ENCODE measurements around the gene TINAG.

TINAG gene

GRCh38 chr6:54353975-54354374 is 45.7 kb downstream of the TINAG start:
- TF ChIP-seq YY1 (IDR thresholded peaks at IDR 0.05; ENCODE audit: insufficient read depth, insufficient read length), result no peak
- TF ChIP-seq ZNF274 (IDR thresholded peaks at IDR 0.05; ENCODE audit: low read depth, low read length), result no peak
- no peak for TF ChIP-seq SUZ12 (IDR thresholded peaks at IDR 0.05; ENCODE audit: extremely low read depth, insufficient read depth, insufficient read length)
- Histone ChIP-seq H3K36me3 (ENCODE audit: insufficient read depth, insufficient read length, low read length) (no peaks in the 10 kb centered on the region), H3K4me3 (ENCODE audit: insufficient read length, low read depth) (no peak overlapping the region), H3K4me1 (ENCODE audit: insufficient read depth, insufficient read length) (no peaks in the 10 kb centered on the region), H3K9me3 (ENCODE audit: insufficient read depth, low read length) (no peaks in the 10 kb centered on the region), H3K9ac (ENCODE audit: insufficient read length, low read depth) (no peak overlapping the region), H3K27me3 (ENCODE audit: insufficient read depth, insufficient read length) (no peaks in the 10 kb centered on the region)
- no peak for DNase-seq (ENCODE audit: low read depth, low spot score)

- Histone ChIP-seq H3K9ac (ENCODE audit: insufficient read length, low read depth) (no peak overlapping the region), H3K27me3 (ENCODE audit: insufficient read depth, insufficient read length) (no peaks in the 10 kb centered on the region), H3K36me3 (ENCODE audit: insufficient read depth, insufficient read length, low read length) (no peaks in the 10 kb centered on the region), H3K9me3 (ENCODE audit: insufficient read depth, low read length) (no peaks in the 10 kb centered on the region), H3K4me1 (ENCODE audit: insufficient read depth, insufficient read length) (no peaks in the 10 kb centered on the region), H3K4me3 (ENCODE audit: insufficient read length, low read depth) (no peak overlapping the region)
- TF ChIP-seq ZNF274 (IDR thresholded peaks at IDR 0.05; ENCODE audit: low read depth, low read length) (no peak), SUZ12 (IDR thresholded peaks at IDR 0.05; ENCODE audit: extremely low read depth, insufficient read depth, insufficient read length) (no peak), YY1 (IDR thresholded peaks at IDR 0.05; ENCODE audit: insufficient read depth, insufficient read length) (no peak)
- DNase-seq (ENCODE audit: low read depth, low spot score), result no peak
These were observed 46.4 kb downstream of the TINAG start for GRCh38 chr6:54354608-54355007.

- Histone ChIP-seq H3K27me3 (ENCODE audit: insufficient read depth, insufficient read length) (no peaks in the 10 kb centered on the region), H3K36me3 (ENCODE audit: insufficient read depth, insufficient read length, low read length) (no peaks in the 10 kb centered on the region), H3K9me3 (ENCODE audit: insufficient read depth, low read length) (no peaks in the 10 kb centered on the region), H3K4me1 (ENCODE audit: insufficient read depth, insufficient read length) (no peaks in the 10 kb centered on the region), H3K4me3 (ENCODE audit: insufficient read length, low read depth) (no peak overlapping the region), H3K9ac (ENCODE audit: insufficient read length, low read depth) (no peak overlapping the region)
- TF ChIP-seq SUZ12 (IDR thresholded peaks at IDR 0.05; ENCODE audit: extremely low read depth, insufficient read depth, insufficient read length), result no peak
- no peak for DNase-seq (ENCODE audit: low read depth, low spot score)
These were observed 48.9 kb downstream of the TINAG start for GRCh38 chr6:54357141-54357540.

- Histone ChIP-seq H3K9me3 (ENCODE audit: insufficient read depth, low read length) (no peaks in the 10 kb centered on the region), H3K4me1 (ENCODE audit: insufficient read depth, insufficient read length) (no peaks in the 10 kb centered on the region), H3K4me3 (ENCODE audit: insufficient read length, low read depth) (no peak overlapping the region), H3K9ac (ENCODE audit: insufficient read length, low read depth) (no peak overlapping the region), H3K36me3 (ENCODE audit: insufficient read depth, insufficient read length, low read length) (no peaks in the 10 kb centered on the region), H3K27me3 (ENCODE audit: insufficient read depth, insufficient read length) (no peaks in the 10 kb centered on the region)
- no peak for DNase-seq (ENCODE audit: low read depth, low spot score)
- no peak for TF ChIP-seq ZNF274 (IDR thresholded peaks at IDR 0.05; ENCODE audit: low read depth, low read length)
- TF ChIP-seq SUZ12 (IDR thresholded peaks at IDR 0.05; ENCODE audit: extremely low read depth, insufficient read depth, insufficient read length), result no peak
- TF ChIP-seq YY1 (IDR thresholded peaks at IDR 0.05; ENCODE audit: insufficient read depth, insufficient read length), result no peak
These were observed 52.9 kb downstream of the TINAG start for GRCh38 chr6:54361188-54361587.

DNA sequence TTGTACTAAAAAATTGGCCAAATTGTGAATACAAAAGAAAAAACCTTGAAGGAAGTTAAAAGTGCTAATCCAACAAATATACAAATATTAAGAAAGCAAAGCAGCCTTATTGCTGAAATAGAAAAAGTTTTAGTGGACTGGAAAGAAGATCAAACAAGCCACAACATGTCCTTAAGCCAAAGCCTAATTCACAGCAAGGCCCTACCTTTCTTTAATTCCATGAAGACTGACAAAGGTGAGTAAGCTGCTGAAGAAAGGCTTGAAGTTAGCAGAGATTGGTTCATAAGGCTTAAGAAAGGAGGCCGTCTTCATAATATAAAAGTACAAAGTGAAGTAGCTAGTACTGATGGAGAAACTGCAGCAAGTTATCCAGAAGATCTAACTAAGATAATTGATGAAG is 53.5 kb downstream of the TINAG start:
- no peaks in the 10 kb centered on the region for H3K4me1 ChIP-seq (ENCODE audit: insufficient read depth, insufficient read length)
- H3K4me3 ChIP-seq (ENCODE audit: insufficient read length, low read depth), result no peak overlapping the region
- TF ChIP-seq YY1 (IDR thresholded peaks at IDR 0.05; ENCODE audit: insufficient read depth, insufficient read length) (no peak), ZNF274 (IDR thresholded peaks at IDR 0.05; ENCODE audit: low read depth, low read length) (no peak), SUZ12 (IDR thresholded peaks at IDR 0.05; ENCODE audit: extremely low read depth, insufficient read depth, insufficient read length) (no peak)
- no peak for DNase-seq (ENCODE audit: low read depth, low spot score)
- H3K36me3 ChIP-seq (ENCODE audit: insufficient read depth, insufficient read length, low read length), result no peaks in the 10 kb centered on the region
- H3K27me3 ChIP-seq (ENCODE audit: insufficient read depth, insufficient read length), result no peaks in the 10 kb centered on the region
- no peak overlapping the region for H3K9ac ChIP-seq (ENCODE audit: insufficient read length, low read depth)
- H3K9me3 ChIP-seq (ENCODE audit: insufficient read depth, low read length), result no peaks in the 10 kb centered on the region

DNA sequence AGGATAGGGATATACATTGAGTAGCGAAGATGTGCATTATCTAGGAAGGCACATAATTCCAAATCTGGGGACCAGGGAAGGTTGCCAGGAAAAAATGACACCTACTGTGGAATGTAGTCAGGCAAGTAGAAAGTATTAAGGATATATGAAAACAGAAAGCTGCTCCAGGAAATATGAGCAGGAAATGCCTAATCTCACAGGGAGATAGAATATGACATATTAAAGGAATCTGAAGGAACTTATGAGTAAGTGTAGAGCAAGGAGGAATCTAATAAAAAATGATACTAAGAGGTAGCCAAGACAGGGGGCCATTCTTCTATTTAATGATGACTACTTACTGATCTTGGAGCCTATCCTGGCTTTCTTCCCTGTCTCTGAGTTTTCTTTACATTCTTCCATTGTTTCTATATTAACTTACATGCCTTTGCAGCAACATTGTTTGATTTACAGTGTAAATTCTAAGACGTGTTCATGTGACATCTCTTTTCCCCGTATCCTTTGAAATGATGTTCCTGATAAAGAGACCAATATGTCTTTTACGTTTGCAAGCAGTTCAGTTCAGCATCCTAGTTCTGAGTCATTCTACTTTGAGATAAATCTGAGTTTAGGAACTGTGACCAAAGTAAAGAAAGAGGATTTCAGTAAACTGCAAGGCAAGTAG is 58.6 kb downstream of the TINAG start:
- H3K4me3 ChIP-seq (ENCODE audit: insufficient read length, low read depth), result no peak overlapping the region
- DNase-seq (ENCODE audit: low read depth, low spot score), result no peak

GRCh38 chr6:54377776-54378175 is 69.5 kb downstream of the TINAG start:
- H3K9me3 ChIP-seq (ENCODE audit: insufficient read depth, low read length), result no peaks in the 10 kb centered on the region
- no peak for TF ChIP-seq SUZ12 (IDR thresholded peaks at IDR 0.05; ENCODE audit: extremely low read depth, insufficient read depth, insufficient read length)
- TF ChIP-seq ZNF274 (IDR thresholded peaks at IDR 0.05; ENCODE audit: low read depth, low read length), result no peak
- no peak for TF ChIP-seq YY1 (IDR thresholded peaks at IDR 0.05; ENCODE audit: insufficient read depth, insufficient read length)
- H3K27me3 ChIP-seq (ENCODE audit: insufficient read depth, insufficient read length), result no peaks in the 10 kb centered on the region
- no peaks in the 10 kb centered on the region for H3K4me1 ChIP-seq (ENCODE audit: insufficient read depth, insufficient read length)
- H3K4me3 ChIP-seq (ENCODE audit: insufficient read length, low read depth), result no peak overlapping the region
- H3K9ac ChIP-seq (ENCODE audit: insufficient read length, low read depth), result no peak overlapping the region
- no peaks in the 10 kb centered on the region for H3K36me3 ChIP-seq (ENCODE audit: insufficient read depth, insufficient read length, low read length)
- no peak for DNase-seq (ENCODE audit: low read depth, low spot score)

More for the DNA sequence above, 58.6 kb downstream of the TINAG start:
- no peaks in the 10 kb centered on the region for H3K9me3 ChIP-seq (ENCODE audit: insufficient read depth, low read length)
- TF ChIP-seq YY1 (IDR thresholded peaks at IDR 0.05; ENCODE audit: insufficient read depth, insufficient read length) (no peak), ZNF274 (IDR thresholded peaks at IDR 0.05; ENCODE audit: low read depth, low read length) (no peak), SUZ12 (IDR thresholded peaks at IDR 0.05; ENCODE audit: extremely low read depth, insufficient read depth, insufficient read length) (no peak)
- no peak overlapping the region for H3K9ac ChIP-seq (ENCODE audit: insufficient read length, low read depth)
- H3K27me3 ChIP-seq (ENCODE audit: insufficient read depth, insufficient read length), result no peaks in the 10 kb centered on the region
- H3K36me3 ChIP-seq (ENCODE audit: insufficient read depth, insufficient read length, low read length), result no peaks in the 10 kb centered on the region
- no peaks in the 10 kb centered on the region for H3K4me1 ChIP-seq (ENCODE audit: insufficient read depth, insufficient read length)
